ENCODE measurements around the gene PRDX3.

- TF ChIP-seq CTCF (IDR thresholded peaks at IDR 0.05), result no peak
- TF ChIP-seq POLR2A (IDR thresholded peaks at IDR 0.05), result no peak
These were observed 12.0 kb downstream of the PRDX3 start for GRCh38 chr10:119166564-119166963.

Data from suprapubic skin (tissue), 3 donors.